DND-41 (cell line): Measurements from ENCODE around the gene SGCD.

Source experiments
- ATAC-seq: fragments of 200-7000 bp; cut with Tn5 transposase; 3 replicates; pipeline ENCODE4 v1.9.1; 2021; ENCODE audit warnings: low read depth; ENCODE audit not compliant: insufficient read depth
- DNase-seq: peaks from one replicate; pipeline ENCODE4 v3.0.0-alpha.2; 2020
- H2AFZ ChIP-seq: 2 replicates; pipeline ENCODE4 v1.6.0; 2012; ENCODE audit warnings: low read depth, low read length
- H3K27ac ChIP-seq: 2 replicates; pipeline ENCODE4 v1.5.1; 2012; ENCODE audit warnings: low read length, inconsistent platforms
- H3K27me3 ChIP-seq: fragments of 200-600 bp; sonication (generic); 2 replicates; pipeline ENCODE4 v1.6.0; 2012; ENCODE audit warnings: low read length, mild to moderate bottlenecking, inconsistent platforms; ENCODE audit not compliant: insufficient read depth, poor library complexity
- H3K36me3 ChIP-seq: 2 replicates; pipeline ENCODE4 v1.5.1; 2012; ENCODE audit warnings: low read length, inconsistent platforms; ENCODE audit not compliant: insufficient read depth
- H3K4me1 ChIP-seq: 2 replicates; pipeline ENCODE4 v1.5.1; 2012; ENCODE audit warnings: mild to moderate bottlenecking, low read length; ENCODE audit not compliant: insufficient read depth
- H3K4me2 ChIP-seq: 2 replicates; pipeline ENCODE4 v1.6.0; 2012; ENCODE audit warnings: mild to moderate bottlenecking, moderate library complexity, low read length, inconsistent platforms; ENCODE audit not compliant: insufficient read depth
- H3K4me3 ChIP-seq, 2 experiments: fragments of 200-600 bp in 1 of 2; shearing (Covaris generic) in 1 of 2; 2 replicates each; pipeline ENCODE4 v1.5.1; 2012 to 2016; ENCODE audit warnings: inconsistent platforms in 2 of 2, low read length in 2 of 2, mild to moderate bottlenecking in 2 of 2, low read depth in 1 of 2, moderate library complexity in 1 of 2
- H3K79me2 ChIP-seq: 2 replicates; pipeline ENCODE4 v1.6.0; 2012; ENCODE audit warnings: low read length, inconsistent platforms; ENCODE audit not compliant: insufficient read depth
- H3K9ac ChIP-seq: 2 replicates; pipeline ENCODE4 v1.6.0; 2012; ENCODE audit warnings: low read depth, mild to moderate bottlenecking, inconsistent platforms, low read length, moderate library complexity
- H3K9me3 ChIP-seq: 2 replicates; pipeline ENCODE4 v1.5.1; 2012; ENCODE audit warnings: low read length, moderate library complexity, mild to moderate bottlenecking, inconsistent platforms; ENCODE audit not compliant: insufficient read depth, severe bottlenecking
- H4K20me1 ChIP-seq: 2 replicates; pipeline ENCODE4 v1.6.0; 2012; ENCODE audit warnings: low read length; ENCODE audit not compliant: insufficient read depth
- CTCF ChIP-seq: IDR thresholded peaks from 2 replicates; pipeline ENCODE4 v1.5.1; 2012; ENCODE audit warnings: borderline replicate concordance, low read length, moderate library complexity, mild to moderate bottlenecking; ENCODE audit not compliant: poor library complexity, severe bottlenecking; ENCODE audit errors: extremely low read depth
- EZH2 ChIP-seq: IDR thresholded peaks from 3 replicates; pipeline ENCODE4 v1.6.1; 2012; ENCODE audit warnings: borderline replicate concordance, low read depth, mild to moderate bottlenecking, moderate library complexity, low read length, inconsistent platforms; ENCODE audit not compliant: severe bottlenecking

The SGCD gene

DNA sequence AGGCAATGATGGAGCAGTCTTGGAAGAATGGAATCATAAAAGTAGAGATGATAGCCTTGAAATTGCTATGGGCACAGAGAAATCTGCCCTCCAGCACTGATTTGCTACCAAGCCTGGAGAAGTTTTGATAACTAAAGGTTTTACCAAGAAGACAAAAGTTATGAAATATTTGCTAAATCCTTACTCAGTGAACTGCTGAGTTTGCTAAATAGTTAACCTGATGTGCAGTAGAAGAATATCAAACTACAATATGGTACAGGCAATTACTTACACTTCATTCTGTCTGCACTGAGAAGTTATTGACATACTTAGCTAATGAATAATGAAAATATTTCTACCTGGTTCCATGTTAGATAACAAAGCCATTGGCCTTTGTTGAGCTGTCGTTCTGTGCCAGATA is 124.5 kb downstream of the SGCD start:
- H3K79me2 ChIP-seq = no peaks in the 10 kb centered on the region
- no peaks in the 10 kb centered on the region for H4K20me1 ChIP-seq
- DNase-seq (no peak), ATAC-seq (no peak)
- TF ChIP-seq EZH2 (no peak), CTCF (no peak)
- H3K9ac ChIP-seq = no peak overlapping the region
- no peak overlapping the region for H3K4me3 ChIP-seq
- H3K9me3 ChIP-seq = no peaks in the 10 kb centered on the region
- H3K4me2 ChIP-seq = no peak overlapping the region
- peaks cover 6% of the 10 kb centered on the region for H3K27me3 ChIP-seq
- H3K4me1 ChIP-seq = no peaks in the 10 kb centered on the region
- no peak overlapping the region for H2AFZ ChIP-seq
- no peak overlapping the region for H3K27ac ChIP-seq
- no peaks in the 10 kb centered on the region for H3K36me3 ChIP-seq

- DNase-seq = no peak
- no peak overlapping the region for H2AFZ ChIP-seq
- H3K9me3 ChIP-seq = no peaks in the 10 kb centered on the region
- peaks cover 4% of the 10 kb centered on the region for H3K27me3 ChIP-seq
- no peaks in the 10 kb centered on the region for H3K4me1 ChIP-seq
- TF ChIP-seq CTCF = no peak
- no peak for TF ChIP-seq EZH2
- no peaks in the 10 kb centered on the region for H3K79me2 ChIP-seq
- ATAC-seq = no peak
- no peak overlapping the region for H3K4me3 ChIP-seq
- no peak overlapping the region for H3K4me2 ChIP-seq
- no peak overlapping the region for H3K27ac ChIP-seq
- H4K20me1 ChIP-seq = no peaks in the 10 kb centered on the region
- H3K9ac ChIP-seq = no peak overlapping the region
- H3K36me3 ChIP-seq = no peaks in the 10 kb centered on the region
These were observed 129.9 kb downstream of the SGCD start for GRCh38 chr5:156456857-156457256.

DNA sequence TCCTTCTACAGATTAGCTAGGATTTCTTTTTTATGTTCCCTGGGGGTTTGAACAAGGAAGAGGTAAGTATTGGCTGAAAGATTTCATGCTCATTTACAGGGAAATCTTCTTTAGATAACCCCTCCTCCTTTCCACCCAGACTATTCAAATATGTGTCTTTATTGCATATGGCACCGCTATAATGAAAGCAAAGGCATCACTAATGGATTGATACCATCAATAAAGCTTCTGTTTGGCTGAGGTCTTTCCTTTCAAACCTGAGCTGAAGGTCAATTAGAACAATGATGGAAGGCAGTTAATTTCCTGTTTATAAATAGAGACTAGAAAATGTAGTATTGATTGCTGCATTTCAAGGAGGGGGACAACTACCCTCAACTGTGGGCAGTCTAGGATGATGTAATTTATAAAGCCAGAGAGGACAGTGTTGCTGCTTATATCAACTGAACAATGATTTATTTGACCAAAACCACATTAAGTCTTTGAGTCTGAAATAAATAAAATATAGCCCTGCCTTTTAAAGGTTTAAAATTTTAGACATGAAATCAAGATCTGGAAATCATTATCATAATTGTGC is 132.9 kb downstream of the SGCD start:
- Histone ChIP-seq H3K36me3 (no peaks in the 10 kb centered on the region), H3K27me3 (no peaks in the 10 kb centered on the region), H4K20me1 (no peaks in the 10 kb centered on the region), H3K4me3 (no peak overlapping the region), H3K79me2 (no peaks in the 10 kb centered on the region), H3K4me1 (no peaks in the 10 kb centered on the region), H2AFZ (no peak overlapping the region), H3K9ac (no peak overlapping the region), H3K4me2 (no peak overlapping the region), H3K9me3 (no peaks in the 10 kb centered on the region), H3K27ac (no peak overlapping the region)
- TF ChIP-seq CTCF (no peak), EZH2 (no peak)
- no peak for DNase-seq
- no peak for ATAC-seq

DNA sequence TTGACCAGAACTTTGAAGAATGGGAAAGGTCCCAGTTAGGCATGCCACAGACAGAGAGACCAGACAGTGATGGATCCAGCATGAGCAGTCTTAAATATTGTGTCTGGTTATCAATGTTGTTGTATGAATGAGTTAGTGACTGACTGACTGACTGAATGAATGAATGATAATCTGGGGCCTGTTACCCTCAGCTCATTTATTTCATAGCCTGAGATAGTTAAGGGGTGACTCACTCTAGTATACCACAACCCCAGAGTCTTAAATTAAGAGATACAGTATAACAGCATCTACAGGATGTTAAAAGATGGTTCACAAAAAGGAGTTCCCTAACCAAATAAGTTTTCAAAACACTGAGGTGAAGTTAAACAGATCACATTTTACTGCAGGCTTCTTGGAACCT is 133.5 kb downstream of the SGCD start:
- H4K20me1 ChIP-seq = no peaks in the 10 kb centered on the region
- no peaks in the 10 kb centered on the region for H3K4me1 ChIP-seq
- H3K4me2 ChIP-seq = no peak overlapping the region
- no peaks in the 10 kb centered on the region for H3K9me3 ChIP-seq
- DNase-seq (no peak), ATAC-seq (no peak)
- H3K9ac ChIP-seq = no peak overlapping the region
- no peak overlapping the region for H2AFZ ChIP-seq
- no peaks in the 10 kb centered on the region for H3K27me3 ChIP-seq
- no peaks in the 10 kb centered on the region for H3K36me3 ChIP-seq
- H3K4me3 ChIP-seq = no peak overlapping the region
- H3K27ac ChIP-seq = no peak overlapping the region
- H3K79me2 ChIP-seq = no peaks in the 10 kb centered on the region
- TF ChIP-seq CTCF (no peak), EZH2 (no peak)
